ENCODE measurements around the gene NXPE2.
"Not testable (repeated sequence)": the region's sequence is repeated elsewhere in the genome, so short reads cannot be mapped to it uniquely, and the experiment has no call there.

Gene NXPE2

DNA sequence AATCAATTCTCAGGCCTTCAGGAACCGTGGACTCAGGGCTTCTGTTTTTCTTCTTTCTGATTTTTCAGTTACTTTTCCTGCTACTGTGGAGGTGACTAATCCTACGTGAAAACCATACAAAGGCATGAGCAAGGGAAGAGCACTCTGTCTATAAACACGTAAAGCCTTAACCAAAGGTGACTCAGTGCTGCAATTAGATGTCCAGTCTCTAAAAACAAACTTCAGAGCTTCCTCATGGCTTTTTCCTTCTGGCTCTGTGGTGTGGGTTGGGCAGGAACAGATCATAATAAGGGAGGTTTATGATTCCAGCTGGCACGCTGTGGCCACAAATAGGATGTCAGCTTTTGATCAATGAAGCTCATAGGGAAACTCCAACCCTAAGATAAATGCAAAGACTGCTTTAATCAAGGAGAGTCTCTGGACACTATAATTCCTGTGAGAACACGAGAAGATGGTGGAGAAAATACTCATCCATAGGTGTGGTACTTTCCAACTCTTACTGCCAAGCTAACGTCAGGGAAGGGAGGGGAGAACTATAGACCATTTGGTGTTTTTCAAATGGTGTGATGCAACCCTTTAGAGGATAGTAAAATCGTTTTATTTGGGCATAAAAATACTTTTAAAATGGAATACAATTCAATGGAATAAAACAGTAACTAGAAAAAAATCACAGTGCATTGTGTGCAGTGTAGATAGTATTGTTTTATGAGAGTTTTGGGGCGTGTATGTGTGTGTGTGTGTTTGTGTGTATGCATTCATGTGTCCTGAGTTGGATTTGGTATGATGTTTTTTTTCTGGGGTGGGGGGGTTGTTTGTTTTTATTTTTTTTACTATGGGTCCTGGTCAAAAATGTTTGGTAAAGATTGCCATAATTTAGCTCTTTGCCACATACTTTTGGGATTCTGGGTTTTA is at the start of gene NXPE2:
NXPE2 (plus strand) TSS at position 403 of the 912 bp plus-strand sequence; CDS start at position 452, 49 bp downstream.
- no peak for DNase-seq

DNA sequence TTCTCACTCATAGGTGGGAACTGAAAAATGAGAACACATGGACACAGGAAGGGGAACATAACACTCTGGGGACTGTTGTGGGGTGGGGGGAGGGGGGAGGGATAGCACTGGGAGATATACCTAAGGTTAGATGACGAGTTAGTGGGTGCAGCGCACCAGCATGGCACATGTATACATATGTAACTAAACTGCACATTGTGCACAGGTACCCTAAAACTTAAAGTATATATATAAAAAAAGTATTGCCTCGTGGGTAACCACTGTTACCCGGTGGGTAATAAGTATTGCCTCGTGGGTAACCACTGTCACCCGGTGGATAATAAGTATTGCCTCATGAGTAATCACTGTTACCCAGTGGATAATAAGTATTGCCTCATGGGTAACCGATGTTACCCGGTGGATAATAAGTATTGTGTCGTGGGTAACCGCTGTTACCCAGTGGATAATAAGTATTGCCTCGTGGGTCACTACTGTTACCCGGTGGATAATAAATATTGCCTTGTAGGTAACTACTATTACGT is 46.8 kb upstream of the NXPE2 start:
- not testable (repeated sequence) for DNase-seq

DNA sequence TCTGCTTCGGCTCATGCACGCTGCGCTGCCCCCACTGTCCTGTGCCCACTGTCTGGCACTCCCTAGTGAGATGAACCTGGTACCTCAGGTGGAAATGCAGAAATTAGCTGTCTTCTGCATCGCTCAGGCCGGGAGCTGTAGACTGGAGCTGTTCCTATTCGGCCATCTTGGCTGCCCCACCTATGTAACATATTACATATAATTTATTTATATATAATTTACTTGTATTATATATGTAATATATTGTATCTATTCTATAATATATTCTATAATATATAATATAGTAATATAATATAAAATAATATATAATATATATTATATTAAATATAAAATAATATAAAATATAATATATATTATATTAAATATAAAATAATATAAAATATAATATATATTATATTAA is 38.9 kb upstream of the NXPE2 start:
- DNase-seq, result not testable (repeated sequence)

DNA sequence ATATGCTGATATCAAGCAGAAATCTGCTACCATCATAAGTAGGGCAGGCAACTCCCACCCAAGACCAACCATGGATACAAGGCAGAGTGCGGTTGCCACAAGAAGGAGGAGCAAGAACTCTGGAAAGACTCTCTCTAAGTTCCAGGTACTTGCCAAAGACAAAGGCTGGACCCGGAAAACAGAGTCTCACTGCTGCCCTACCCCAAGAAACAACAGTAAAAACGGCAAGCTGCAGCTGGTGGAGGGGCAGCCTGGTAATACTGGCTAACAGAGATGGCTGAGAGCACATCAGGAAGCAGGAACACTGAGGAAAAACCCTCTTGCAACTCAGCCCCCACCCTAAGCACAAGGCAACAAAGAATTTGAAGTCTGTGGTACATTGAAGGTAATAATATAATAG is 27.7 kb upstream of the NXPE2 start:
- no peak for DNase-seq

DNA sequence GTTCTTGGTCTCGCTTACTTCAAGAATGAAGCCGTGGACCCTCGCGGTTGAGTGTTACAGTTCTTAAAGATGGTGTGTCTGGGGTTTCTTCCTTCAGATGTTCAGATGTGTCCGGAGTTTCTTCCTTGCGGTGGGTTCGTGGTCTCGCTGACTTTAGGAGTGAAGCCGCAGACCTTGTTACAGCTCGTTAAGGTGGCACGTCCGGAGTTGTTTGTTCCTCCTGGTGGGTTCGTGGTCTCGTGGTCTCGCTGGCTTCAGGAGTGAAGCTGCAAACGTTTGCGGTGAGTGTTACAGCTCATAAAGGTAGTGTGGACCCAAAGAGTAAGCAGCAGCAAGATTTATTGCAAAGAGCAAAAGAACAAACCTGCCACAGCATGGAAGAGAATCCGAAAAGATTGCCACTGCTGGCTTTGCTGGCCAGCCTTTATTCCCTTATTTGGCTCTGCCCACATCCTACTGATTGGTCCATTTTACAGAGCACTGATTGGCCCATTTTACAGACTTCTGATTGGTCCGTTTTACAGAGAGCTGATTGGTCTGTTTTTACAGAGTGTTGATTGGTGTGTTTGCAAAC is 27.1 kb upstream of the NXPE2 start:
- DNase-seq, result no peak

DNA sequence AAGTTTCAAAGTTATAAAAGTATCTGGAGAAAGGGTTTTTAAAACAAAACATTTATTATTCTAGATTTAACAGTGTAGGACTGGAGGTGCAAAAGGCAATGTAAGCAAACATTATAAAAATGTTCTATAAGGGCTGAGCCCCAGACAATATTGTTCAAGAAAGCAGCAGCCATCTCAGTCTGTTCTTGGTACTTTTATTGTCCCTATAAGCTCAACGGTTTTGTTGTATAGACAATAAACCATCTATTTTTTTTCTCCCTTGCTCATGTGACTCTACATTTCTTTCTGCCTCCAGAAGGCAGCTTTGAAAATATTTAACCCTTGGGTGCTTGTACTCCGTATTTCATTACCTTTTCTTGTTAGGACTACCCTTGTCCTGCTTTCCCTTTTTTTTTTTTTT is 25.2 kb upstream of the NXPE2 start:
- DNase-seq, result no peak

DNA sequence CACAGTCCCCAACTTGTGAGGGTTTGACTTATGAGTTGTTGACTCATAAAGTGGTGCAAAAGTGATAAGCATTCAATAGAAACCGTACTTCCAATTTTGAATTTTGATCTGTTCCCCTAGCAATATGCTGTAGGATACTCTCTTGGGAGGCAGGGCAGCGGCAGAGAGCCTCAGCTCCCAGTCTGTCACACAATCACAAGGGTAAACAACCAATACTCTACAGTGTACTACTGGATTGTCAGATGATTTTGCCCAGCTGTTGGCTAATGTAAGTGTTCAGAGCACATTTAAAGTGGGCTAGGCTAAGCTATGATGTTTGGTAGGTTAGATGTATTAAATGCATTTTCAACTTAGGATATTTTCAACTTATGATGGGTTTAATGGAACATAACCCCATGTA is 13.7 kb upstream of the NXPE2 start:
- DNase-seq, result no peak

DNA sequence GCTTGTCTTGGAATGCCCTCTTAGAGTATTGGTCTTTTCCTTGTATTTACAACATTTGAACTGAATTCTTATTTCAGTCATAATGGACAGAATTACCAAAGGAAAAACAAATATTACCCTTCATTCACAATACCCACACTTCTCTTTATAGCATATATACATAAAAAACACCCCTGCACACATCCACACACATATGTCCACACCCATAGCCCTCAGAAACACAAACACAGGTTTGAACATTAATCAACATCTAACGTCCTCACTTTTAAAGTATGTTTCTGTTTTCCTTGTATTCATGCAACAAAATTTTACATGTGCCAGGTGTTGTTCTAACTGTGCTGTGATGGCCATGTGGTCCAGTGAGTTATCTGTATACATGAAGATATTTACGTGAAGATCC is 11.6 kb upstream of the NXPE2 start:
- DNase-seq, result no peak

DNA sequence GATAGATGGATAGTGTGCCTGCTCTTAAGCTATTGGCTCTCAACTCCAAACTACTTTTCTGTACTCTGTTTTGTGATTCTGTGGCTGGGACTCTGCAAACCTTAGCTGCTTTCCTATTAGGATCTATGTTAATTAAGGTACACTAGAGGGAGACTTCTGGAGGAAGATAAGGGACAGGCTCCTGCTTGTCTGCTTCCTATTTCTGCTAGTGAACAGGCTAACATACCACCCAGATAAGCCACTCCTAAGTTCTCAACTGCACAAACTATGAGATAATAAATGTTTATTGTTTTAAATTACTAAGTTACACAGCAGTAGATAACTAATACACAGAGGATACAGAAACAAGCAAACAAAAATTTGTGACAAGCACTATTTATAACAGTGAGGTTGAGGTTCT is 10.2 kb upstream of the NXPE2 start:
- no peak for DNase-seq

DNA sequence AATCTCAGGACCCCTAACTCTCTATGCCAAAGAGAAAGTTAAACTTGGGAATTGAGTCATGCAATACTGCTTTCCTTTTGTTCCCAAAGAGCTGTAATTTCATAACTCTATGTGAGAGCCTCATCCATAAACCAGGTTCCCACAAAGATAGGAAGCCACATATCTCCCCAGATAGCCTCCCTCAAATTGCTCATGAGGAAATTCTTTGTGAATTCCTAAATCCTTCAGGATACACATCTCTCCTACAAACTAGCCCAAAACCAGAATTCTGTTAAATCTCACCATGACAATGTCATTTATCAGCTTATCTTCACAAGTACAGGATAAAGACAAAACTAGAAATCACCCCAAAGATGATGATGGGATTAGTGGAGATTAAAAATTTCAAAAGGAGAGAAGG is 4.7 kb upstream of the NXPE2 start:
- no peak for DNase-seq

DNA sequence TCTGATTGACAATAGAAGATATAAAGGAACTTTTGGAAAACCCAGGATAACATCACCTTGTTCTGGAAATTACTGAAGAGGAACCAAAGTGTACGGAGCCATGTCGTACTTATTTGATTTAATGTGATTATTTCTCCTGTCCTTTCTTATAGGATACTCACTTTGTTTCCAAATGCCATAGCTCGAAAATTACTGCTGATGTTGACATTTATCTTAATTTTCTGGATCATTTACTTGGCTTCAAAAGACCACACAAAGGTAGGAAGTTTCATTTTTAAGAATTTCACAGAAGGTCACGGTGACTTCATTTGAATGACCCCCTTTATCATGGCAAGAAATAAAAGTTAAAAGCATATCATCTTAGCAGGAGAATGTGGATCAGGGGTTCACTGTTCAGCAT is 1.2 kb downstream of the NXPE2 start:
- no peak for DNase-seq

DNA sequence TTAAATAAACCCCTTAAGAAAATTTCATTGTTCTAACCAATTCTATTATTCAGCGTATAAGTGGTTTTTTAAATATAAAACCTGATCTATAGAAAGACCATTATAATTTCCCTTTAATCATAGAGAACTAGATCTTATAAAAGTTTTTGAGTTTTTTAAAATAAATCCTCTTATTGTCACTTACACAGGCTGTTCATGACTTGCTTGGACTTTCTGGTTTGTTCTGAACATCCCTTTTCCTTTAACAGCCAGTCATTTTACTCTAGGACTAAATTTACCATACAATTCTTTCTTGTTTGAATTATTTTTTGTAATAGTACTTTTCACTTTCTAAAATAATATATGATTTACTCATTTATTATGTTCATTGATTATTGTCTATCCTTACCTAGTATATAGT is 4.7 kb downstream of the NXPE2 start:
- DNase-seq, result no peak

DNA sequence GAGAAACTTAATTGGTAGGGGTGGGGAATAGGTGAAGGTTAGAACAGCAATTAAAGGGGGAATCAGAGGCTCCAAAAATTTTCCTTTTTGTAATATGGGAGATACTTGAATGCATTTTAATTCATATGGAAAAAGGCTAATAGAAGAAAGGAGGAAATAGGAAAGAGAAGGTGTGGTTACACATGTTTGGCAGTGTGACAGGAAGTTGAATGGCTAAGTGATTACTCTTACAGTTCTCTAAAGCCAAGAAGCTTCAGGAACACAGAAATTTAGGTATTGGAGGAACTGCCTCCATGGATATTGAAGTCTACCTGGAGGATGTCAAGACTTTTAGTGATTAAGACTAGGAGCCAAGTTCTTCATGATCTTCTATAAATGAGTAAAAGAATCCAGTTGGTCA is 6.3 kb downstream of the NXPE2 start:
- no peak for DNase-seq

DNA sequence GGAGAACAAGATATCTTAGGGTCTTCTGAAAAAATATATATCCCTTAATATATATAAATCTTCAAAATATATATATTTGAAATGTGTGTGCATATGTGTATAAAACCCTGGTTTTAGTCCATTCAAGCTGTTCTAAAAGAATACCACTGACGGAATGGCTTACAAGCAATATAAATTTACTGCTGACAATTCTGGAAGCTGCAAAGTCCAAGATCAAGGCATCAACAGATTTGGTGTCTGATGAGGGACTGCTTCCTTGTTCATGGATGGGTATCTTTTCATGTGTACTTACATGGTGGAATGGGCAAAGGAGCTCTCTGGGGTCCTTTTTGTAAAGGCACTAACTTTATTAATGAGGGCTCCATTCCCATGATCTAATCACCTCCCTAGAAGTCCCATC is 6.8 kb downstream of the NXPE2 start:
- no peak for DNase-seq

DNA sequence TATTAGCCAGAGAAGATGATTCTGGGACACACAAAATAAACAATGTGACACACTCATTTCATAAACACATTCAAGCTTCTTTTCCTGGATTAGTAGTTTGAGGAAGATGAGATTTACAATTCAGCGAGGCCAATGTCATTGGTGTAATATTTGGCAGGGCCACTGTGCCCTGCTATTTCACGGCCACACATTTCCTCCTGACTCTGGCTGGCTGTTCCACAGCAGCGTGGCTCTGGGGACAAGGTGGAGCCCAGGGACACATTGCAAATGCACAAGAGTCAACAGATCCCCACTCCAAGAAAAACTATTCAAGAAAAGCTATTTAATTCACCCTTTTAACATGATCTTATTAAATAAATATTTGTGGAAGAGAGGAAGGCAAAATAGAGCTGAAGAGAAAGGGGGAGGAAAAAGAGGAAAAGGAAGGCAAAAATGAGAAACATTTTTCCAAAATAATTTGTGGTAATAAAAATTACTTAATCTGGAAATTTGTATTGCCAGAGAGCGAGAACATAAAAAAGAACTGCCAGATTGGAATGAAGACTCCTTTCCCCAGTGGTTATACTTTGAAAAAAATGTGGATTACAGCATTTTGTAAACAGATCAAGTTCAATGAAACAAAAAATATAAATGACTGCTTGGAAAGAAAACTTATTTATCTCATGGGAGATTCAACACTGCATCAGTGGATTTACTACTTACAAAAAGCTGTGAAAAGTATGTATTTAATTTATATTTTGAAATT is 27.1 kb downstream of the NXPE2 start:
- DNase-seq, result no peak

DNA sequence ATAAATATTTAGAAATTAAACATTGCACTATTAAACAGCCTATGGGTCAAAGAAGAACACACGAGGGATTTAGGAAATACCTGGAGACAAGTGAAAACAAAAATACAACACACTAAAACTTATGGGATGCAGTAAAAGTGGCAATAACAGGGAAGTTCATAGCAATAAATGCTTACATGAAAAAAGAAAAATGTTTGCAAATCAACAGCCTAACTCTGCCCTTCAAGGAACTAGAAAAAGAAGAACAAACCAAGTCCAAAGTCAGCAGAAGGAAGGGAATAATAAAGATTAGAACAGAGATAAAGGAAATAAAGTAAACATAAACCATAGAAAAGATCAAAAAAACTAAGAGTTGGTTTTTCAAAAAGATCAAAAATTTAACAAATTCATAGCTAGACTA is 31.6 kb downstream of the NXPE2 start:
- no peak for DNase-seq

DNA sequence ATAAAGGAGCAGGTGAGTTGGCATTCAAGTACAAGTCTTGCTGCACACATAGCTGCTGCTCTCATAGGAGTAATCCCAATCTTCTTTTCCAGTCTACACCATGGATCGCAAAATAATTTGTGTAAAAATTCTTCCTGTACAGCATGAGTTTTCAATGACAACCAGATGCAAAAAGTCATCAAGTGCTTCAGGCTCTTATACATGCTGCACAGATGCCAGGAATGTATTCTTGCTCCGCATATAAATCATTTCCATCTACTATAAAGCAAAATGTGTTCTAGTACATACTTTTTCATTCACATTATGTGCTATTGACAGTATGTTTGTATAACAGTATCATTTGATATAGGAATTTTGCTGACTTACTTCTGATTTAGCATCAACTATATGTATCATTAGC is 35.4 kb downstream of the NXPE2 start:
- DNase-seq, result no peak

DNA sequence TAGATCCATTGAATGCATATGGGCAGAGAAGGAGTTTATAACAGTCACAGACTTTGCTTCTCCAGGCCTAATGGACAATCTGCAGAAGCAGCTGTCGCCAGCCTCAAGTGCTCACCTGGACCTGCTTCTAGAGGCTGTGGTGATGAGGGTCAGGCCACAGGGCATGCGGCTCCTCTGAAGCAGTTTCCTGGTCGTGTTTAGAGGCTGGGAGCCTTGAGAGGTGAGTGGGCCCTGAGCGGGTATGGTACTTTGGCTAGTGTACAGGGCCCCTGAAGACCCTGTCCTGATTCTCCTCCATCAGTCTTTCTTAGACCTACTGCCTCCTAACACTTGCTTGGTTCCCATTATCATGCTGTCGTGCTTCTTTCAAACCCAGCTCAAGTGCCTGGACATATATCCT is 41.2 kb downstream of the NXPE2 start:
- DNase-seq, result no peak

DNA sequence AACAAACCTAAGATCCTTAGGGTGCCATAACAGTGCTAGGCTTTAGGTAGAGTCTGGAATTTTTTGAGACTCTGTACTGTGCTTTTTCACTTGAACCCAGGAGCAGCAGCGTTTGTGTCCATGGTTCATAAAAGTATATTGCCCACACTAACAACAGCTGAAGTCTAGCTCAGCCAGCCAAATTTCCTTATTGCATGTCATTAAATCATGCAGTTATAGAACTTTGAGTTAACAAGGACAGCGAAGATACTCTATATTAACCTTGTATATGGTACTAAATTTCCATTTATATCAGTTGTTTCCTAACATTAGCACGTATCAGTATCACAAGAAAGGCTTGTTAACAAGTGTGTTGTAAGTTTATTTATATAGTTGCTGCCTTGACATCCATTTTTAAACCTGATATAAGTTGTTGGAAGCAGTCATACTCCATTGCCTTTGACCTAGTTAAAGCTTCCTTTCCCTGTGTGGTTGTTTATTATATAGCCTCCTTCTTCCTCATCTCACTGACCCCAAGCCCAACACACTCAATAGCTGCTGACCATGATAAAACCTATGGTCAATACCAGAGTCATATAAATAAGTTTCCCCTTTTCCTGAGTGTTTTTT is 46.7 kb downstream of the NXPE2 start:
- DNase-seq, result no peak

DNA sequence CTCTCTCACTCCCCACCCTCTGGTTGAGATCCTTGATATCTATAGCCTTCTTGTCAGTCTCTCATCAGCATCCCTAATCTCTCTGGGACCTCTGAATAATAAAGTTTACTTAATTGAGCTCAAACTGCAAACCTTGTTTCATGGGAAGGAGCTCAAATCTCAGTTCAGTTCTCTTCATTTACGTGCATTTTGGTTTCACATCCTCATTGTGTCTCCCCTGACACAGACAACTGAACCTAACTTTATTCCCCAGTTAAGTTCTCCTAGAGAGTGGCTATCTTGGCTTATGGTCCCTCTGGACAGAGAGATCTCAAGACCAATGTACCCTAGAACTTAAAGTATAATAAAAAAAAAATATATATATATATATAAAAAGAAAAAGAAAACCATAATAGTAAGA is 47.3 kb downstream of the NXPE2 start:
- no peak for DNase-seq

DNA sequence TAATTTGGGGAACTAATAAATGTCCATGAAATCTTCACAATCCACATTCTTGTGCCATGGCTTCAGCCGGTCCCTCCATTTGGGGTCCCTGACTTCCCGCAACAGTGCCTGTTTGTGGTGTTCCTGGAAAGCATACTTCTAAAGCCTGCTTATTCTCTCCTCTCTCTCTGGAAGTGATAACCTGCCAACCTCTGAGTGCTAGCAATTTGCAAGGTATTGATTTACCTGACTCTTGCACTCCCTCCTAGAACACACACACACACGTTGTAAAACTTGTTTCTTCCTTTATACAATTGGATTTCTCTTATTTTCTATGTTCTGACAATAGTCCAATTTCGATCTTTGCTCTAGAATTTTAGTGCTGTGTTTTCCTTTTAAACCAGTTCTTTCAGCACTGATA is 58.5 kb downstream of the NXPE2 start:
- no peak for DNase-seq

DNA sequence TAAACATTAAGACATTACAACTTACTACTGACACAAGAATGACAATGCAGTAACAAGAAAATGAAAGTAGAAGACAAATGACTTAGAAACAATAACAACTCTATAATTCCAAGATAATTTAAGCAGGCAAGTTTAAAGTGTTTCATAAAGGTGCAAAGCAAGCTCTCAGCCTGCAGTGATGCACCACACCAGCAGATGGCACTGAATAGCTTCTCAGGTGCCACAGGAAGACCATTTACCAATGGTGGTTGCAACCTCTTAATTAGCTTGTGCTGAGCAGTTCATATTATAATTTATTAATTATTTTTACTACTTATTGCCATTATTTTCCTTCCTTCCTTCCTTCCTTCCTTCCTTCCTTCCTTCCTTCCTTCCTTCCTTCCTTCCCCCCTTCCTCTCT is 60.6 kb downstream of the NXPE2 start:
- peak; percentile 21 for DNase-seq

DNA sequence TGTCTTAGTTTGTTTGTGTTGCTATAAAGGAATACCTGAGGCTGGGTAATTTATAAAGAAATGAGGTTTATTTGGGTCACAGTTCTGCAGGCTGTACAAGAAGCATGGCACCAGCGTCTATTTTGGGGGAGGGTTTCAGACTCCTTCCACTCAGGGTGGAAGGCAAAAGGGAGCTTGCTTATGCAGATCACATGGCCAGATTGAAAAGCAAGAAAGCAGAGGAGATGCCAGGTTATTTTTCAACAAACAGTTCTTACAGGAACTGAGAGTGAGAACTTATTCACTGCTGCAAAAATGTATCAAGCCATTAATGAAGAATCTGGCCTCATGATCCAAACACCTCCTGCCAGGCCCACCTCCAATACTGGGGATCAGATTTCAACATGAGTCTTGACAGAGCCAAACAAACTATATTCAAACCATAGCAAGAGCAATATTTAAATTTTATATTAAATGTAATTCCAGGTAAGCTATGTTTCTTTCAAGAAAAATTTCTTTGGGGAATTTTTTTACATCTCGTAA is 66.9 kb downstream of the NXPE2 start:
- no peak for DNase-seq
